Lower leg skin (tissue), 3 donors: ENCODE data around the gene GABBR2.

Source experiments
- POLR2A ChIP-seq, 2 donors: fragments of 450-650 bp; IDR thresholded peaks; one replicate each; pipeline ENCODE4 v1.6.1; 2016 to 2017; ENCODE audit warnings: antibody characterized with exemption in 2 of 2, mild to moderate bottlenecking in 1 of 2, moderate library complexity in 1 of 2
- TF ChIP-seq, protein P1 (sequence below), 3 donors: fragments of 450-650 bp; IDR thresholded peaks; one replicate each; pipeline ENCODE4 v1.5.1; 2016; ENCODE audit warnings: antibody characterized with exemption in 3 of 3, mild to moderate bottlenecking in 3 of 3, moderate library complexity in 2 of 3

DNA sequence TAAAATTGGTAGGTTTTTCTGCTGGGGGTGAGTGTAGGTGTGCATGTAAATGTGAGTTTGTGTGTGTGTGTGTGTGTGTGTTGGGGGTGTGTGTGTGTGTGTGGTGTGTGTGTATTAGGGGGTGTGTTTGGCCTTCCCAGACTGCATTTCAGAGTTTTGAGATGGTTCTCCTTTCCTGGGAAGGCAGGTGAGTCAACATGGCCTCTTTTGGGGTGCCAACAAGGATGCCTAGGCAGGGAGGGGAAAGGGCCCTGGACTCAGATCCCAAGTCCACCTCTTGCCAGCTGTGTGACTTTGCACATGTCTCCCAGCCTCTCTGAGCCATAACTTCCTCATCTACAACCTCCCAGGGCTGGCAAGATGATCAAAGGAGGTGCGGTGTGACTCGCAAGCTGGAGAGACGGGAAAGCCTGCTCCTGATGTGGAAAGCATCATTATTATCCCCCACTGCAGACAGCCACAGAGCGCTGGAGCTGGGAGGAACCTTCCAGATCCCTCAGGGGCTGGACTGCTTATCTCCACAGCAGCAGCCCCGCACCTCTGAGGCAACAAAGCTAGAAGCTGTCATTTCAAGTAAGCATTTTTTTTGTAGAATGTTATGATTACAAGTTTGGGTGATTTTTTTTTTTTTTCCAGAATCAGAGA, 389.8 kb downstream of the GABBR2 start:
- TF ChIP-seq, protein P1, sequence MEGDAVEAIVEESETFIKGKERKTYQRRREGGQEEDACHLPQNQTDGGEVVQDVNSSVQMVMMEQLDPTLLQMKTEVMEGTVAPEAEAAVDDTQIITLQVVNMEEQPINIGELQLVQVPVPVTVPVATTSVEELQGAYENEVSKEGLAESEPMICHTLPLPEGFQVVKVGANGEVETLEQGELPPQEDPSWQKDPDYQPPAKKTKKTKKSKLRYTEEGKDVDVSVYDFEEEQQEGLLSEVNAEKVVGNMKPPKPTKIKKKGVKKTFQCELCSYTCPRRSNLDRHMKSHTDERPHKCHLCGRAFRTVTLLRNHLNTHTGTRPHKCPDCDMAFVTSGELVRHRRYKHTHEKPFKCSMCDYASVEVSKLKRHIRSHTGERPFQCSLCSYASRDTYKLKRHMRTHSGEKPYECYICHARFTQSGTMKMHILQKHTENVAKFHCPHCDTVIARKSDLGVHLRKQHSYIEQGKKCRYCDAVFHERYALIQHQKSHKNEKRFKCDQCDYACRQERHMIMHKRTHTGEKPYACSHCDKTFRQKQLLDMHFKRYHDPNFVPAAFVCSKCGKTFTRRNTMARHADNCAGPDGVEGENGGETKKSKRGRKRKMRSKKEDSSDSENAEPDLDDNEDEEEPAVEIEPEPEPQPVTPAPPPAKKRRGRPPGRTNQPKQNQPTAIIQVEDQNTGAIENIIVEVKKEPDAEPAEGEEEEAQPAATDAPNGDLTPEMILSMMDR (IDR thresholded peaks at IDR 0.05), result no peak
- no peak for TF ChIP-seq POLR2A (IDR thresholded peaks at IDR 0.05)
